Ishikawa (cell line): ENCODE measurements around the gene NEUROD2.

Experiments used
- CREB1 ChIP-seq: IDR thresholded peaks from 2 replicates; pipeline ENCODE4 v1.6.1; 2012; ENCODE audit warnings: low read depth
- EGR1 ChIP-seq: IDR thresholded peaks from 2 replicates; pipeline ENCODE4 v1.6.1; 2012
- EP300 ChIP-seq: IDR thresholded peaks from 2 replicates; pipeline ENCODE4 v1.6.1; 2012; ENCODE audit warnings: borderline replicate concordance
- MAX ChIP-seq: IDR thresholded peaks from 2 replicates; pipeline ENCODE4 v1.6.1; 2012
- NFIC ChIP-seq: IDR thresholded peaks from 2 replicates; pipeline ENCODE4 v1.6.1; 2012
- RAD21 ChIP-seq: IDR thresholded peaks from 2 replicates; pipeline ENCODE4 v1.6.1; 2012; ENCODE audit warnings: low read depth
- REST ChIP-seq: IDR thresholded peaks from 2 replicates; pipeline ENCODE4 v1.6.1; 2012; ENCODE audit warnings: low read depth, mild to moderate bottlenecking
- TAF1 ChIP-seq: IDR thresholded peaks from 2 replicates; pipeline ENCODE4 v1.6.1; 2012; ENCODE audit warnings: low read depth, mild to moderate bottlenecking
- TCF12 ChIP-seq: IDR thresholded peaks from 2 replicates; pipeline ENCODE4 v1.6.1; 2012; ENCODE audit warnings: low read depth
- TEAD4 ChIP-seq: IDR thresholded peaks from 2 replicates; pipeline ENCODE4 v1.6.1; 2012
- USF1 ChIP-seq: IDR thresholded peaks from 2 replicates; pipeline ENCODE4 v1.6.1; 2012
- ZBTB7A ChIP-seq: IDR thresholded peaks from 2 replicates; pipeline ENCODE4 v1.6.1; 2012; ENCODE audit warnings: low read depth

GRCh38 chr17:39580082-39580468 lies 27.6 kb downstream of the NEUROD2 start:
- no peak for TF ChIP-seq MAX
- TF ChIP-seq NFIC = no peak
- TF ChIP-seq EGR1 = no peak
- TF ChIP-seq TAF1 = no peak
- TF ChIP-seq EP300 = no peak
- TF ChIP-seq TEAD4 = no peak
- TF ChIP-seq USF1 = no peak
- TF ChIP-seq RAD21 = no peak
- TF ChIP-seq CREB1 = no peak
- no peak for TF ChIP-seq TCF12
- TF ChIP-seq REST = no peak
- no peak for TF ChIP-seq ZBTB7A
